Mesendoderm (in vitro differentiated cells): ENCODE measurements around the gene LMTK2.

Experiments
- DNase-seq: peaks from one replicate; pipeline ENCODE4 v3.0.0; 2013
- H2AK5ac ChIP-seq: 2 replicates; pipeline ENCODE4 v1.6.1; 2013; ENCODE audit warnings: low read length, inconsistent platforms
- H2BK120ac ChIP-seq: 2 replicates; pipeline ENCODE4 v1.6.1; 2013; ENCODE audit warnings: low read depth, mild to moderate bottlenecking, low read length, moderate library complexity, mixed read lengths
- H2BK15ac ChIP-seq: replicated peaks from 2 replicates; pipeline ENCODE4 v1.6.1; 2013; ENCODE audit warnings: low read depth, mild to moderate bottlenecking, moderate library complexity
- H2BK5ac ChIP-seq: 2 replicates; pipeline ENCODE4 v1.6.1; 2013; ENCODE audit warnings: low read length, inconsistent platforms
- H3K18ac ChIP-seq: 2 replicates; pipeline ENCODE4 v1.6.1; 2013; ENCODE audit warnings: mild to moderate bottlenecking, low read length, mixed read lengths
- H3K23ac ChIP-seq: one replicate; pipeline ENCODE4 v1.6.1; 2013; ENCODE audit warnings: low read length
- H3K27ac ChIP-seq: 2 replicates; pipeline ENCODE4 v1.5.1; 2013; ENCODE audit warnings: low read depth, mild to moderate bottlenecking, inconsistent platforms, low read length, moderate library complexity
- H3K27me3 ChIP-seq: 2 replicates; pipeline ENCODE4 v1.6.1; 2013; ENCODE audit warnings: low read length, control low read depth, mild to moderate bottlenecking, inconsistent platforms; ENCODE audit not compliant: insufficient read depth, poor library complexity
- H3K36me3 ChIP-seq: 2 replicates; pipeline ENCODE4 v1.6.1; 2013; ENCODE audit warnings: low read length, inconsistent platforms; ENCODE audit not compliant: control insufficient read depth, insufficient read depth
- H3K4ac ChIP-seq: one replicate; pipeline ENCODE4 v1.6.1; 2013; ENCODE audit warnings: low read depth, mild to moderate bottlenecking, low read length, moderate library complexity
- H3K4me1 ChIP-seq: 2 replicates; pipeline ENCODE4 v1.6.1; 2013; ENCODE audit warnings: low read depth, low read length, inconsistent platforms; ENCODE audit not compliant: control insufficient read depth
- H3K4me2 ChIP-seq: 2 replicates; pipeline ENCODE4 v1.6.1; 2013; ENCODE audit warnings: low read length
- H3K4me3 ChIP-seq: 2 replicates; pipeline ENCODE4 v1.5.1; 2013; ENCODE audit warnings: mild to moderate bottlenecking, low read length
- H3K56ac ChIP-seq: one replicate; pipeline ENCODE4 v1.6.1; 2013; ENCODE audit warnings: low read length
- H3K79me1 ChIP-seq: 2 replicates; pipeline ENCODE4 v1.6.1; 2013; ENCODE audit warnings: low read length, inconsistent platforms
- H3K79me2 ChIP-seq: 2 replicates; pipeline ENCODE4 v1.6.1; 2013; ENCODE audit warnings: mild to moderate bottlenecking, low read length; ENCODE audit not compliant: control insufficient read depth, insufficient read depth
- H3K9ac ChIP-seq: 2 replicates; pipeline ENCODE4 v1.6.1; 2013; ENCODE audit warnings: low read length, inconsistent platforms
- H4K5ac ChIP-seq: one replicate; pipeline ENCODE4 v1.6.1; 2013; ENCODE audit warnings: low read length
- H4K8ac ChIP-seq: one replicate; pipeline ENCODE4 v1.6.1; 2013; ENCODE audit warnings: low read depth, mild to moderate bottlenecking, control low read depth, low read length, moderate library complexity
- WGBS: extraction: QIAGEN DNeasy Blood & Tissue Kit; methylation state at CpG from one replicate; pipeline ENCODE4 v1.1.7; 2013; ENCODE audit warnings: low lambda C conversion rate, missing lambda C conversion rate; ENCODE audit not compliant: insufficient coverage; ENCODE audit errors: extremely low coverage; 5-methylcytosine and 5-hydroxymethylcytosine counted together

The LMTK2 gene

GRCh38 chr7:98178321-98178720 lies 71.7 kb downstream of the LMTK2 start:
- Histone ChIP-seq H4K5ac (no peak overlapping the region), H2BK5ac (no peak overlapping the region), H3K56ac (no peak overlapping the region), H3K79me1 (no peaks in the 10 kb centered on the region), H2BK15ac (no peak overlapping the region), H3K27ac (no peak overlapping the region), H3K4ac (no peak overlapping the region), H2AK5ac (no peak overlapping the region), H2BK120ac (no peak overlapping the region), H3K36me3 (no peaks in the 10 kb centered on the region), H3K9ac (no peak overlapping the region), H4K8ac (no peak overlapping the region), H3K4me3 (no peak overlapping the region), H3K18ac (no peak overlapping the region), H3K4me1 (no peaks in the 10 kb centered on the region), H3K4me2 (no peak overlapping the region), H3K23ac (no peak overlapping the region), H3K79me2 (no peaks in the 10 kb centered on the region), H3K27me3 (no peaks in the 10 kb centered on the region)
- DNase-seq = no peak
- no CpG with 5 or more reads among the region's 16 CpGs for WGBS

GRCh38 chr7:98178762-98179490 lies 72.3 kb downstream of the LMTK2 start:
- no CpG with 5 or more reads among the region's 10 CpGs for WGBS

GRCh38 chr7:98180751-98181150 lies 74.1 kb downstream of the LMTK2 start:
- H3K36me3 ChIP-seq = no peaks in the 10 kb centered on the region
- no peak overlapping the region for H4K5ac ChIP-seq
- H3K4ac ChIP-seq = no peak overlapping the region
- H4K8ac ChIP-seq = no peak overlapping the region
- H3K18ac ChIP-seq = no peak overlapping the region
- H2BK15ac ChIP-seq = no peak overlapping the region
- H2BK5ac ChIP-seq = no peak overlapping the region
- no peaks in the 10 kb centered on the region for H3K27me3 ChIP-seq
- H2AK5ac ChIP-seq = no peak overlapping the region
- H2BK120ac ChIP-seq = no peak overlapping the region
- no CpG with 5 or more reads among the region's 8 CpGs for WGBS
- no peaks in the 10 kb centered on the region for H3K79me2 ChIP-seq
- no peak for DNase-seq
- H3K9ac ChIP-seq = no peak overlapping the region
- no peak overlapping the region for H3K56ac ChIP-seq
- H3K23ac ChIP-seq = no peak overlapping the region
- H3K4me2 ChIP-seq = no peak overlapping the region
- H3K79me1 ChIP-seq = no peaks in the 10 kb centered on the region
- no peak overlapping the region for H3K4me3 ChIP-seq
- no peaks in the 10 kb centered on the region for H3K4me1 ChIP-seq
- H3K27ac ChIP-seq = no peak overlapping the region

More at GRCh38 chr7:98178762-98179490, 72.3 kb downstream of the LMTK2 start:
- no peaks in the 10 kb centered on the region for H3K79me1 ChIP-seq
- peak; percentile 56 for DNase-seq
- H3K4me2 ChIP-seq = no peak overlapping the region
- H3K36me3 ChIP-seq = no peaks in the 10 kb centered on the region
- H3K27ac ChIP-seq = no peak overlapping the region
- no peak overlapping the region for H3K9ac ChIP-seq
- no peak overlapping the region for H3K23ac ChIP-seq
- H3K56ac ChIP-seq = no peak overlapping the region
- H3K79me2 ChIP-seq = no peaks in the 10 kb centered on the region
- H3K4me1 ChIP-seq = no peaks in the 10 kb centered on the region
- no peaks in the 10 kb centered on the region for H3K27me3 ChIP-seq
- H3K4me3 ChIP-seq = no peak overlapping the region
- no peak overlapping the region for H4K5ac ChIP-seq
- H2AK5ac ChIP-seq = no peak overlapping the region
- no peak overlapping the region for H2BK5ac ChIP-seq
- H3K4ac ChIP-seq = no peak overlapping the region
- H2BK120ac ChIP-seq = no peak overlapping the region
- no peak overlapping the region for H4K8ac ChIP-seq
- no peak overlapping the region for H3K18ac ChIP-seq
- no peak overlapping the region for H2BK15ac ChIP-seq

GRCh38 chr7:98185101-98185500 lies 78.4 kb downstream of the LMTK2 start:
- no CpG with 5 or more reads among the region's 7 CpGs for whole genome bisulfite sequencing
- no peaks in the 10 kb centered on the region for H3K79me1 ChIP-seq
- no peak overlapping the region for H3K23ac ChIP-seq
- H2AK5ac ChIP-seq = no peak overlapping the region
- no peak overlapping the region for H4K8ac ChIP-seq
- H3K4me1 ChIP-seq = no peaks in the 10 kb centered on the region
- H3K27me3 ChIP-seq = no peaks in the 10 kb centered on the region
- H3K79me2 ChIP-seq = no peaks in the 10 kb centered on the region
- no peak overlapping the region for H4K5ac ChIP-seq
- no peak overlapping the region for H3K4ac ChIP-seq
- no peak overlapping the region for H3K9ac ChIP-seq
- DNase-seq = no peak
- no peak overlapping the region for H2BK15ac ChIP-seq
- H2BK120ac ChIP-seq = no peak overlapping the region
- H3K4me2 ChIP-seq = no peak overlapping the region
- H3K18ac ChIP-seq = no peak overlapping the region
- H3K36me3 ChIP-seq = no peaks in the 10 kb centered on the region
- no peak overlapping the region for H3K4me3 ChIP-seq
- H2BK5ac ChIP-seq = no peak overlapping the region
- no peak overlapping the region for H3K27ac ChIP-seq
- no peak overlapping the region for H3K56ac ChIP-seq

- Histone ChIP-seq H3K4me2 (no peak overlapping the region), H4K5ac (no peak overlapping the region), H2BK15ac (no peak overlapping the region), H3K23ac (no peak overlapping the region), H2BK120ac (no peak overlapping the region), H3K56ac (no peak overlapping the region), H3K9ac (no peak overlapping the region), H3K4me3 (no peak overlapping the region), H2BK5ac (no peak overlapping the region), H3K79me2 (no peaks in the 10 kb centered on the region), H3K4ac (no peak overlapping the region), H3K79me1 (no peaks in the 10 kb centered on the region), H3K4me1 (no peaks in the 10 kb centered on the region), H3K27ac (no peak overlapping the region), H2AK5ac (no peak overlapping the region), H3K18ac (no peak overlapping the region), H3K27me3 (no peaks in the 10 kb centered on the region), H4K8ac (no peak overlapping the region), H3K36me3 (no peaks in the 10 kb centered on the region)
- no peak for DNase-seq
- WGBS = no CpG with 5 or more reads among the region's 9 CpGs
These were observed 79.9 kb downstream of the LMTK2 start for GRCh38 chr7:98186452-98187137.
